Measurements from ENCODE around the gene DNM2.

- TF ChIP-seq CTCF (conservative IDR thresholded peaks at IDR 0.05) (no peak), ZFX (IDR thresholded peaks at IDR 0.05) (no peak)
Measured at GRCh38 chr19:10872546-10873107, 154.7 kb downstream of the DNM2 start.
